Gastroesophageal sphincter (tissue), 3 donors: ENCODE measurements around the gene ZNF239.

Source experiments
- POLR2A ChIP-seq, 2 donors: fragments of 450-650 bp; IDR thresholded peaks; one replicate each; pipeline ENCODE4 v1.6.1; 2017; ENCODE audit warnings: antibody characterized with exemption in 2 of 2, mild to moderate bottlenecking in 2 of 2, moderate library complexity in 1 of 2
- TF ChIP-seq, protein P1 (sequence below), 4 experiments: fragments of 200-600 bp in 2 of 4; fragments of 450-650 bp in 2 of 4; sonication (generic) in 1 of 4; IDR thresholded peaks; one replicate each; pipeline ENCODE4 v1.5.1; 2017 to 2019; ENCODE audit warnings: antibody characterized with exemption in 4 of 4, mild to moderate bottlenecking in 2 of 4, moderate library complexity in 2 of 4

DNA sequence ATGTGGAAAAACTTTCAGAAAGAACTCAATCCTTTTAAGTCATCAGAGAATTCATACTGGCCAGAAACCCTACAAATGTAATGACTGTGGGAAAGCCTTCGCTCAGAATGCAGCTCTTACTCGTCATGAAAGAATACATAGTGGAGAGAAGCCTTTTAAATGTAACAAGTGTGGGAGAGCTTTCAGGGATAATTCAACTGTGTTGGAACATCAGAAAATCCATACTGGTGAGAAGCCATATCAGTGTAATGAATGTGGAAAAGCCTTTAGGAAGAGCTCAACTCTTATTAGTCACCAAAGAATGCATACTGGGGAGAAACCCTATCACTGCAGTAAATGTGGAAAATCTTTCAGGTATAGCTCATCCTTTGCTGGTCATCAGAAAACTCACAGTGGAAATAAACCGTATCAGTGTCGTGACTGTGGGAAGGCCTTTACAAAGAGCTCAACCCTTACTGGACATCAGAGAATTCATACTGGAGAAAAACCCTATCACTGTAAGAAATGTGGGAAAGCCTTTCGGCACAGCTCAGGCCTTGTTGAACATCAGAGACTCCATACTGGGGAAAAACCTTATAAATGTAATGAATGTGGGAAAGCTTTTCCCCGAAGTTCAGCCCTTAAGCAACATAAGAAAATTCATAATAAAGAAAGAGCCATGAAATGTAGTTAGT, 42.4 kb upstream of the ZNF239 start:
- TF ChIP-seq, protein P1, sequence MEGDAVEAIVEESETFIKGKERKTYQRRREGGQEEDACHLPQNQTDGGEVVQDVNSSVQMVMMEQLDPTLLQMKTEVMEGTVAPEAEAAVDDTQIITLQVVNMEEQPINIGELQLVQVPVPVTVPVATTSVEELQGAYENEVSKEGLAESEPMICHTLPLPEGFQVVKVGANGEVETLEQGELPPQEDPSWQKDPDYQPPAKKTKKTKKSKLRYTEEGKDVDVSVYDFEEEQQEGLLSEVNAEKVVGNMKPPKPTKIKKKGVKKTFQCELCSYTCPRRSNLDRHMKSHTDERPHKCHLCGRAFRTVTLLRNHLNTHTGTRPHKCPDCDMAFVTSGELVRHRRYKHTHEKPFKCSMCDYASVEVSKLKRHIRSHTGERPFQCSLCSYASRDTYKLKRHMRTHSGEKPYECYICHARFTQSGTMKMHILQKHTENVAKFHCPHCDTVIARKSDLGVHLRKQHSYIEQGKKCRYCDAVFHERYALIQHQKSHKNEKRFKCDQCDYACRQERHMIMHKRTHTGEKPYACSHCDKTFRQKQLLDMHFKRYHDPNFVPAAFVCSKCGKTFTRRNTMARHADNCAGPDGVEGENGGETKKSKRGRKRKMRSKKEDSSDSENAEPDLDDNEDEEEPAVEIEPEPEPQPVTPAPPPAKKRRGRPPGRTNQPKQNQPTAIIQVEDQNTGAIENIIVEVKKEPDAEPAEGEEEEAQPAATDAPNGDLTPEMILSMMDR (IDR thresholded peaks at IDR 0.05): no peak
- no peak for TF ChIP-seq POLR2A (IDR thresholded peaks at IDR 0.05)
